Measurements from ENCODE around the gene KIAA1191. TPM values are rescaled to one million over a fixed set of nuclear protein-coding genes. Genes with fewer than 3 reads are reported as not detected.
"Not testable (repeated sequence)": the region's sequence is repeated elsewhere in the genome, so short reads cannot be mapped to it uniquely, and the experiment has no call there.

The KIAA1191 gene, protein sequence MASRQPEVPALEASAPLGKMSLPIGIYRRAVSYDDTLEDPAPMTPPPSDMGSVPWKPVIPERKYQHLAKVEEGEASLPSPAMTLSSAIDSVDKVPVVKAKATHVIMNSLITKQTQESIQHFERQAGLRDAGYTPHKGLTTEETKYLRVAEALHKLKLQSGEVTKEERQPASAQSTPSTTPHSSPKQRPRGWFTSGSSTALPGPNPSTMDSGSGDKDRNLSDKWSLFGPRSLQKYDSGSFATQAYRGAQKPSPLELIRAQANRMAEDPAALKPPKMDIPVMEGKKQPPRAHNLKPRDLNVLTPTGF
- total RNA-seq, result 10 to 100 TPM; 70.0 to 72.0 TPM

DNA sequence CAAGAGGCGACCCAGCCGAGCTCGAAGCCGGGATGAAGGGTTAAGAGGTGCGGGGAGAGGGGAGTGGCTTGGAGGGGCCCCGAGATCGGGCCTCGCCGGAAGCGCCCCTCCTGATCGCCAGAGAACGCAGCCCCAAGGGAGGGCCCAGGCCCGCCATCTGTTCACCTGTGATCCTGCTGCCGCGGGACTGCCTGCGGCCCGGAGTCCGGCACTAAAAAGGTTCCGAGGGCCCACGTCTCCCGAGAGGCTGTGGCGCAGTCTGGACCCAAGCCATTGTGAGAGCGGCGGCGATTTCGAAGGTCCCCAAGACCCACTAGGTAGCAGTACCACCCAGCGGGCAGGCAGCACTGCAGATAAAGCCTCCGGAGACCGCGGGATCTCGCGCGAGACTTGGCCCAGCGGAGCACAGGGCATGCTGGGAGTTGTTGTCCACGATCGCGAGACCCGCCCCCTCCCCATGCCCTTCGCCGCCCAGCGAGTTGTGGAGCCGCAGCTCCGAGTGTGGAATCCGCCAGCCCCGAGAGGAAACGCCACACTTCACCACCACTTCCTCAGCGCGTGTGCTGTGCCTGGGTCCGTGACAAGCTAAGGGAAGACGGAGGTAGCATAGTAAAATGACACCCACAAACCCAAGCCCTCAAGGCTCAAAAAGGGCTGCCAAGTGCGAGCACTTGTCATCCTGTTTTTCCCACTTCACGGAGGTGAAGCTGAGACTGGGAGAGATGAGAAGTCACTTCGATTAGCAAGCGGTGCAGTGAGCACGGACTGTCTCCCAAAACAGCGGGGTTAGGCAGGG lies at the start of gene KIAA1191:
Gene KIAA1191, minus strand, starts transcription at position 328 of the 796 bp plus-strand sequence. CDS start 2,256 bp downstream, outside the sequence.
- Mint-ChIP-seq H3K27me3 (no peaks in the 10 kb centered on the region), H3K9me3 (no peaks in the 10 kb centered on the region), H3K4me3 (peak within 1 kb of the TSS; percentile 99), H3K36me3 (peaks cover 16% of the 10 kb centered on the region), H3K27ac (peak within 1 kb of the TSS; percentile 96), H3K4me1 (peaks cover 33% of the 10 kb centered on the region)
- POLR2A ChIA-PET, result interaction anchor here (0.6 to 3.9 kb wide), 12 partner anchors 9 to 884 kb away, joined by 3 to 36 read pairs (median 4); partner anchors contain the start of genes HIGD2A, NOP16, RNF44 and SFXN1
- DNase-seq (peak; percentile 94), ATAC-seq (ENCODE audit: low read depth) (peak; percentile 87)

DNA sequence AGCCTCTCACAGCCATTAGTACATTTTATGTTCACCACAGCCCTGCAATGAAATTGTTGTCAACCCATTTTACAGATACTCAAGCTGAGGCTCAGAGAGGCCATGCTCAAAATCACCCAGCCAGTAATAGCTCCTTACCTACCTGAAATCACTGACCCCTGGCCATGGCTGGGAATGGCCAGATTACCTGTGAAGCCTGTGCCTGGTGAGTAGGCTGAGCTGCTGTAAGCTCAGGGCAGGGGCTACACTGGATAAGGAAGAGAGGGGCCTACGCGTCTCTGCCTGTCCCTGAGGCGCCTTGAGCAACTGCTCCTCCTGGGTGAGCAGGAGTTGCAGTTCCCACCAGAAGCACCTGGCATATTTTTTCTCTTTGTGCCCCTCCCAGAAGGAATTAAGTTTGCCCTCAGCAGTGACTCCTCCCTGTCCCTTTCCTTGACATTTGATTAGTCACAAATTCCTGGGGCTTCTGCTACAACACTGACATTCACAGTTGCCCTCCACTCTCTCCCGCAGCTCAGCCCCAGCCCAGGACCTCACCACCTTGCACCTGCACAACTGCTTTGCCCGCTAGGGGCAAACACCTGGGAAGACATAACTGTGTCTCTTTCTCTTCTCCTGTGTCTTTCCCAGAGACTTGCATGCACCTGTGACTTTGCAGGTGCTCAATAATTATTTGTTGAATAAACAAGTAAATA lies 49.1 kb upstream of the KIAA1191 start:
- DNase-seq (no peak), ATAC-seq (ENCODE audit: low read depth) (no peak)
- no peaks in the 10 kb centered on the region for H3K36me3 Mint-ChIP-seq
- POLR2A ChIA-PET, result no interaction called here
- no peak overlapping the region for H3K27ac Mint-ChIP-seq
- no peaks in the 10 kb centered on the region for H3K9me3 Mint-ChIP-seq
- no peak overlapping the region for H3K4me3 Mint-ChIP-seq
- H3K4me1 Mint-ChIP-seq, result peaks cover 18% of the 10 kb centered on the region
- H3K27me3 Mint-ChIP-seq, result no peaks in the 10 kb centered on the region

DNA sequence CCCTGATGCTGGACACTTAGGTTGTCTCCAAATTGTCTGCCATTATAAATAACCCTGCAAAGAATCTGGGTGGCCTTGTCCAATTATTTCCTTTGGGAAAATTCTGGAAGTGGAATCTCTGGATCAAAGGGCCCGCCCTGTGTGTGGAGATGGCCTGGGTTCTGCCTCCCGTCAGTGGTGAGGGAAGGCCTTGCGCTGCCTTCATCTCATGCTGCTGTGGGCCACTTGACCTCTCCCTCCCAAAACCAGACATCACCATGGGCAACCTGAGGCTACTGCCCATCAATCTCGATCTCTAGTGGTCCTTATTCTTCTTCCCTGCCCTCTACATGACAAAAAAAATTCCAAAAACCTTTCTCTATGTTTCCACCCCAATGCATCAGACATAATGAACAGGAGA lies 48.2 kb upstream of the KIAA1191 start:
- peaks cover 1% of the 10 kb centered on the region for H3K36me3 Mint-ChIP-seq
- no peak for DNase-seq
- POLR2A ChIA-PET, result interaction anchor here (0.6 kb wide), 1 partner anchor 20 kb away, joined by 3 read pairs; no protein-coding TSS in a partner anchor
- H3K4me1 Mint-ChIP-seq, result peaks cover 11% of the 10 kb centered on the region
- no peak overlapping the region for H3K27ac Mint-ChIP-seq
- H3K27me3 Mint-ChIP-seq, result no peaks in the 10 kb centered on the region
- H3K4me3 Mint-ChIP-seq, result no peak overlapping the region
- ATAC-seq (ENCODE audit: low read depth), result no peak
- no peaks in the 10 kb centered on the region for H3K9me3 Mint-ChIP-seq

DNA sequence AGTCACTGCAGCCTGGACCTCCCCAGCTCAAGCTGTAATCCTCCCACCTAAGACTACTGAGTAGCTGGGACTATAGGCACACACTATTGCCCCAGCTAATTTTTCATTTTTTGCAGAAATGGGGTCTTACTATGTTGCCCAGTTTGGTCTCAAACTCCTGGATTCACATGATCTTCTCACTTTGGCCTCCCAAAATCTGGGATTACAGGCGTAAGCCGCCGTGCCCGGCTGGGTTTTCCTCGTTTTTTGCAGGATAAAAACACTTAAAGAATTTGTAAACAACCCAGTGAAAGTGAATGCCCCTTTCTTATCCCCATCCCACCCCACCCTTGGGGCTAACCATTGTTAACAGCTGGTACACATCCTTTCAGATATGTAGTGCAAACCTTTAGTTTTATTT lies 47.0 kb upstream of the KIAA1191 start:
- no peak overlapping the region for H3K27ac Mint-ChIP-seq
- POLR2A ChIA-PET, result interaction anchor here (0.7 kb wide), 2 partner anchors 85 to 125 kb away, joined by 3 to 5 read pairs; no protein-coding TSS in a partner anchor
- no peak for DNase-seq
- H3K4me3 Mint-ChIP-seq, result no peak overlapping the region
- peaks cover 5% of the 10 kb centered on the region for H3K4me1 Mint-ChIP-seq
- no peaks in the 10 kb centered on the region for H3K9me3 Mint-ChIP-seq
- H3K36me3 Mint-ChIP-seq, result peaks cover 1% of the 10 kb centered on the region
- no peaks in the 10 kb centered on the region for H3K27me3 Mint-ChIP-seq
- ATAC-seq (ENCODE audit: low read depth), result no peak

DNA sequence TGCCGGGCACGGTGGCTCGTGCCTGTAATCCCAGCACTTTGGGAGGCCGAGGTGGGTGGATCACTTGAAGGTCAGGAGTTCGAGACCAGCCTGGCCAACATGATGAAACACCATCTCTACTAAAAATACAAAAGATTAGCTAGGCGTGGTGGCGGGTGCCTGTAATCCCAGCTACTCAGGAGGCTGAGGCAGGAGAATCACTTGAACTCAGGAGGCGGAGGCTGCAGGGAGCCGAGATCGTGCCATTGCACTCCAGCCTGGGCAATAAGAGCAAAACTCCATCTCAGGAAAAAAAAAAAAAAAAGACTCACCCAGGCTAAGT lies 46.6 kb upstream of the KIAA1191 start:
- not testable (repeated sequence) for ATAC-seq (ENCODE audit: low read depth); H3K27ac Mint-ChIP-seq; H3K36me3 Mint-ChIP-seq; DNase-seq; H3K4me1 Mint-ChIP-seq; H3K4me3 Mint-ChIP-seq; H3K9me3 Mint-ChIP-seq; H3K27me3 Mint-ChIP-seq
- POLR2A ChIA-PET, result interaction anchor here (0.7 kb wide), 2 partner anchors 85 to 125 kb away, joined by 3 to 5 read pairs; no protein-coding TSS in a partner anchor

DNA sequence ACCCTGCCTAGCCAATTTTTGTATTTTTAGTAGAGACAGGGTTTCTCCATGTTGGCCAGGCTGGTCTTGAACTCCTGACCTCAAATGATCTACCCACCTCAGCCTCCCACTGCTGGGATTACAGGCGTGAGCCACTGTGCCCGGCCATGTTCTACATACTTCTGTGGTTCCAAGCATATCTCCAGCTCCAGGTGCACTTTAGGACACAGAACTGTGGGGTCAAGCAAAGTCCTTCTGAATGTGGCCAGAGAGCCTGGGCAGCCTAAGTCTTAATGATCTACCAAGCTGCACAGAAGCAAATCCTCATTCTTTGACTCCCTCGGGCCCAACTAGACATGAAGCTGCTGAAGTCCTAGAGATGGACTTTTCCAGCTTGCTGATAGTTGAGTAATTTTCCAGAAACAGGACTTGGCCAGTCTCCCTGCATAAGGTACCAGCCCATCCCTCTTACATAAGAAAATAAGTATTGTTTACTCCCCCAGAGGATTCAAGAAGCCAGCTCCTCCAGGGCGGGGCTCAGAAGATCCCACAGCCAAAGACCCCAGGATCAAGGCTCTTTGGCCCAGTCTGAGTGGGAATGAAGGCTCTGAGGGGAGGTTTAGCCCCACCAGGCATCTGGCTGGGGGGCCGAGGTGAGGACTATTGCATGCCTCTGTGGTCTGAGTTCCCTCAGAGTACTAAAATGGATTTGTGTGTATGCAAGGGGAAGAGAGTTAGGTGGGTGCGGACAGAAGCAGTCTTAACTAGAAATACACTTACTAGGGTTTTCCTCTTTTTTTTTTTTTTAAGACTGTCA lies 46.1 kb upstream of the KIAA1191 start:
- POLR2A ChIA-PET, result interaction anchor here (0.7 kb wide), 2 partner anchors 86 to 126 kb away, joined by 3 to 5 read pairs; no protein-coding TSS in a partner anchor
- DNase-seq, result no peak
- H3K27ac Mint-ChIP-seq, result no peak overlapping the region
- H3K36me3 Mint-ChIP-seq, result peaks cover 1% of the 10 kb centered on the region
- H3K27me3 Mint-ChIP-seq, result no peaks in the 10 kb centered on the region
- ATAC-seq (ENCODE audit: low read depth), result no peak
- no peak overlapping the region for H3K4me3 Mint-ChIP-seq
- peaks cover 6% of the 10 kb centered on the region for H3K4me1 Mint-ChIP-seq
- no peaks in the 10 kb centered on the region for H3K9me3 Mint-ChIP-seq

DNA sequence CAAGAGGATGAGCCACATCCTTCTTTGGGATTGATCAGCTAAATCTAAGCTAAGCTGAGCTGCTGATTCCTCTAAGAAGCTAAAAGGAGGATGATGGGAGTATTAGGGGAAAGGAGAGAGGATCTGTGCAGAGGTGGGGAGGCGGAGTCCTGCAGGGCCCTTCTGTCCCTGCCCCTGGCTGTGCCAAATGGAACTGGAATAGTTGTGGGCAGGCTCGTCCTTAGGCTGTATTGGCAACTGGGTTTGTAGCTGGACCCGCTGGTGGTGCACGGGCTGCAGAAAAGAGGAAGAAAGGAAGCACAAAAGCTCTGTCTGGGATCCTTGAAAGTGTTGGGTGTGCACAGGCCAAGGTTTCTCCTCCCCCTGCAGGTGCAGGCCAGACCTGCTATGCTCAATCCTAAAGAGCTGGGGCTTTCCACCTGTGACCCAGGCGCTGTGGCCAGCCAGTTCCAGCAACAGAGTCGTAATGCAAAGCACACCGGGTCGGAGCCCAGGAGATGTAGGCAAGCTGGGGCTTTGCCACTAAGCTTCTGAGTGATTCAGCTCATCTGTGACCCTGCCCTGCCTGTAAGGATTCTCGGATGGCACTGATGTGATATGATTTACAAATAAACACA lies 45.0 kb upstream of the KIAA1191 start:
- H3K36me3 Mint-ChIP-seq, result peaks cover 1% of the 10 kb centered on the region
- POLR2A ChIA-PET, result no interaction called here

DNA sequence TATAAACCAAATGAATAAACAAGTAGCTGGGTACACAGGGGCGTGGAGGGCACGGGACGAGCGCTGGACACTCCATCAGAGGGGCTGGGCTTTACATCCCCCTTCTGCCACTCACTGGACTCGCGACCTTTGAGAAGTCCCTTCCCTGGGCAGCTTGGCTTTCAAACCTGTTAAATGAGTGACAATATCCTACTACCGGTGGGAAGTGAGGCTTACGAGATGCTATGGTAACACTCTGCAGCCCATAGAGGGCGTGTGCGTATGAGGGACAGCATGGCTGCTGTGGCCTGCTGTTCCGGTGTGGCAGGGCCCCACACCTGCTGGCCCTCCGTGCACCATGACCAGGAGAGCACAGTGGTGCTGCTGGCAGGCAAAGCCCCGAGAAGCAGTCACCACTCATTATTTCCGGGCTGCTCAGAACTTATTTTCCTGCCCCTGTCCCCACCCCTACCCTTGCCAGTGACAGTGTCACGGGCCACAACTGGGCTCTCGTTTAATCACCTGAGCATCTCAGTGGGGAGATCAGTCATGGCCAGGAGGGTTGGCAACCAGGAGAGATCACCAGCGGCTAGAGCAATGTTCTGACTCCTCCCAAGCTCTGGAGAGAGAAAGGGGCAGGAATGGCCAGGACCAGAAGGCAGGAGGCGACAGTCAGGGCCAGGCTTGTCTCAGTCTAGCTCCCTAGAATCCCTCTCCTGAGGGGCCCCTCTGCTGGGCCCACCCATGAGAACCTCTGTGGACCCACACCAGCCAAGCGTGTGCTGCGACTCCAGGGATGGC lies 44.3 kb upstream of the KIAA1191 start:
- H3K27ac Mint-ChIP-seq, result no peak overlapping the region
- ATAC-seq (ENCODE audit: low read depth), result no peak
- H3K9me3 Mint-ChIP-seq, result no peaks in the 10 kb centered on the region
- no peaks in the 10 kb centered on the region for H3K27me3 Mint-ChIP-seq
- POLR2A ChIA-PET, result no interaction called here
- H3K36me3 Mint-ChIP-seq, result peaks cover 1% of the 10 kb centered on the region
- no peak overlapping the region for H3K4me3 Mint-ChIP-seq
- DNase-seq, result no peak
- peaks cover 3% of the 10 kb centered on the region for H3K4me1 Mint-ChIP-seq

More for the DNA sequence above, 45.0 kb upstream of the KIAA1191 start:
- Mint-ChIP-seq H3K27ac (no peak overlapping the region), H3K4me3 (no peak overlapping the region), H3K9me3 (no peaks in the 10 kb centered on the region), H3K4me1 (peaks cover 5% of the 10 kb centered on the region), H3K27me3 (no peaks in the 10 kb centered on the region)
- DNase-seq (no peak), ATAC-seq (ENCODE audit: low read depth) (no peak)

DNA sequence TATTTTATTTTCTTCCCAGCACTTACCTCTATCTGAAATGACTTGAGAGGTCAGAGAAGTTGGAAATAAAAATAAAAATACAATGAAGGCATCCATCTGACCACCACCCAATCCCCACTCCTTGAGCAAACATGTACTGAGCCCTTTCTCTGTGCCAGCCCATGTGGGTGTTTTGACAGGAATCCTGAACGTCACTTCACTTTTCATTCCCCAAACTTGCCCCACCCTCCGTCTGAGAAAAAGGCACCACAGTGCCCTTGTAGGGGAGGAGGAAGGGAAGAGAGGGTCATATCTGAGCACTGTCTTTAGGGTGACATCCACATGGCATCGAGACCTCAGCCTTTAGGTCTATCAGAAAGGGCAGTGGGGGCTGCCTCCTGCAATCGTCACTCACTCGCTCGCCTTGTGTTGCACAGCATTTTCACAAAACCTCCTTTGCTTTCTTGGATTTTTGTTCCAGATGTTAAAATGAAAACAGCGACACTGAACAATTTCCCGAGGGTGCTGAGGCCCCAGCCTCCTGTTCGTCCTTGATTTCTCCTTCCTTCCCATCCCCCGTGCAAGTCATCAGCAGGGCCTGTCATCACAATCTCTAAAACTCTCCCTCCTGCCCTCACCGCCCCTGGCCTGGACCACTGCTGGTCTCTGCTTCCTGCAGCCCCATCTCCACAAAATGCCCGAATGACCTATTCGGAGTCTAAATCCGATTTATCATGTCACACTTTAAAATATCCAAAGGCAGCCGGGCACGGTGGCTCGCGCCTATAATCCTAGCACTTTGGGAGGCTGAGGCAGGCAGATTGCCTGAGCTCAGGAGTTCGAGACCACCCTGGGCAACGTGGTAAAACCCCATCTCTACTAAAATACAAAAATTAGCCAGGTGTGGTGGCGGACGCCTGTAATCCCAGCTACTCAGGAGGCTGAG lies 40.0 kb upstream of the KIAA1191 start:
- H3K4me1 Mint-ChIP-seq, result peaks cover 2% of the 10 kb centered on the region
- H3K27ac Mint-ChIP-seq, result peak overlapping the region; percentile 2
- H3K4me3 Mint-ChIP-seq, result no peak overlapping the region
- POLR2A ChIA-PET, result no interaction called here
- H3K36me3 Mint-ChIP-seq, result peaks cover 5% of the 10 kb centered on the region
- DNase-seq (no peak), ATAC-seq (ENCODE audit: low read depth) (no peak)
- no peaks in the 10 kb centered on the region for H3K27me3 Mint-ChIP-seq
- no peaks in the 10 kb centered on the region for H3K9me3 Mint-ChIP-seq

DNA sequence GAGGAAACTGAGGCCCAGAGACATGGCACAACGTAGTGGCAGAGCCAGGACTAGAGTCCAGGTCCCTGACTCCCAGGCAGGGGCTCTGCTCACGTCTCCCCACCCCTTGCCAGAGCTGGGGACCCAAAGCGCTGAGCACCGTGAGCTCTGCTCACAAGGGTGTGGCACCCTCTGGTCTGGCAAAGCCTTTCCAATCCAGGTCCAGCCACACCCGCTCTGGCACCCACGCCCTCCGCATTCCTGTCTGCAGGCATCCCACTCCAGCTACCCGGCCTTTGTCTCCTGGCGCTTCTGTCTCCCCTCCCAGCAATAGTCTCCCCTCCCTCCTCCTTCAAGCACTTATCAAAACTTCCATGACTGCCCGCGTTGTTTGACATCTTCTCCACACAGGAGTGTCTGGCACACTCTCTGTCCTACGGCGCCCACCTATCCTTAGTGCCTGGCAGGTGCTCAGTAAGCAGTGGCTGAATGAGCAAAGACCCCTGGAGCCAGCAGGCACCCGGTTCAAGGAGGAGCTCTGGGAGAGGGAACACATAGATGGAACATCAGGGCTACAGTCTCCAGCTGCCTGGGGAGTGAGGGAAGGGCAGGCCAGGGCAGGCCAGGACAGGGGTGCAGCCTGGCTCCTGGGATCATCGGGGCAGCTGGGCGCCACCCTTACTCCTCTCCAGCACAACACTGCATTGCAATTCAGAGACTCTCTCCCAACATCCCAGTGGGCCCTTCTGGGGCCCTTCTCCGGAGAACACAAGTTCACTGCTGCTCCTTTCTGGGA lies 39.0 kb upstream of the KIAA1191 start:
- H3K36me3 Mint-ChIP-seq, result peaks cover 5% of the 10 kb centered on the region
- H3K9me3 Mint-ChIP-seq, result no peaks in the 10 kb centered on the region
- H3K27ac Mint-ChIP-seq, result no peak overlapping the region
- POLR2A ChIA-PET, result interaction anchor here (1.0 kb wide), 1 partner anchor 9 kb away, joined by 3 read pairs; no protein-coding TSS in a partner anchor
- no peaks in the 10 kb centered on the region for H3K27me3 Mint-ChIP-seq
- no peak for DNase-seq
- H3K4me3 Mint-ChIP-seq, result no peak overlapping the region
- H3K4me1 Mint-ChIP-seq, result peaks cover 2% of the 10 kb centered on the region
- no peak for ATAC-seq (ENCODE audit: low read depth)
